ENCODE results near the gene SMIM43.
"Not testable (repeated sequence)": the region's sequence is repeated elsewhere in the genome, so short reads cannot be mapped to it uniquely, and the experiment has no call there.

Gene SMIM43

DNA sequence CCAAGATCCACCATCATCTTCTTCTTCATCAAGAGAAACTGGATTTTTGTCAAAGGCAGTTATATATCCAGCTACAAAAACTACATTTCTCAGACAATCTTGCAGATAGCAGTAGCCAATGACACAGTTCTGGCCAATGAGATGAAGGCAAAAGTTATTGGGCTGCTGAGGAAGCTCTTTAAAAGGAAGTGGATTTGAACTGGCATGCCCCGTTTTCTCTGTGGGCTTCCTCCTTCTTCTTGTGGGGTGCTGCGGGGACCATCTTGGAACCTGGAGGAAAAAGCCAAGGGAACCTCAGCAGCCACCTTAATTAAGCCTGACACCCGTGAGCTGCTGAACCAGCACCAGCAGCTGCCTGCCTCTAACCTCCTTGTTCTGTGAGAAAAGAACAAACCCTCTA, 4.8 kb downstream of the SMIM43 start:
- no peak for TF ChIP-seq CTCF (IDR thresholded peaks at IDR 0.05; ENCODE audit: control insufficient read depth, extremely low read depth, insufficient read depth)
- H3K4me3 ChIP-seq (ENCODE audit: low read depth, low read length), result no peak overlapping the region
- no peak for DNase-seq (ENCODE audit: low read depth)

DNA sequence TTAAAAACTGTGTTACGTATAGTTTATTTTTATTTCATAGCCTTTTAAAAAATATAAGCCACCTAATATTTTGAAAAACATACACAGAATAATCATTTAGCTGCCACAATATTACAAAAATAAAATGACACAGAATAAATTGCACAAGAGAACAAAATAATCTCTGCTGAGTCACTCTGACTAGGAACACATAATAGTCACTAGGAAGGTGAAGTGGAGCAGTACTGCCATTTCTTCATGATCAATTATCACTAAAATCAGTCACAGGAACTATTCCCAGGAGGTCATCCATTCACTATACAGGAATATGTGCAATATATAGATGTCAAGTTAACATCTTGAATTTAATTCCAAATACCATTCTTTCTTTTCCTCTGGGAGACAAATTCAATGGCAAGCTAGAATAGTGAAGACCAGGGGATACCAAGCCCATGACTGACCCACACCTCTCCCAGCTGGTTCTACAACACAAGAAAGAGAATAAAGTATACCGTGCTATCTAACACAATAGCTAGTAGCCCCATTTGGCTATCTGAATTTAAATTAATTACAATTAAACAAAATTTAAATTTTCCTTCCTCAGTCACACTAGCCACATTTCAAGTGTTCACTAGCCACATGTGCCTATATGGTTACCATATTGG, 5.9 kb downstream of the SMIM43 start:
- no peak for TF ChIP-seq CTCF (IDR thresholded peaks at IDR 0.05; ENCODE audit: control insufficient read depth, extremely low read depth, insufficient read depth)
- no peak for DNase-seq (ENCODE audit: low read depth)
- no peak overlapping the region for H3K4me3 ChIP-seq (ENCODE audit: low read depth, low read length)

GRCh38 chr4:121752142-121752541, 12.8 kb downstream of the SMIM43 start:
- not testable (repeated sequence) for H3K4me3 ChIP-seq (ENCODE audit: low read depth, low read length); DNase-seq (ENCODE audit: low read depth)

GRCh38 chr4:121749225-121749624, 15.7 kb downstream of the SMIM43 start:
- DNase-seq (ENCODE audit: low read depth), result no peak
- no peak for TF ChIP-seq CTCF (IDR thresholded peaks at IDR 0.05; ENCODE audit: control insufficient read depth, extremely low read depth, insufficient read depth)
- no peak overlapping the region for H3K4me3 ChIP-seq (ENCODE audit: low read depth, low read length)

- TF ChIP-seq CTCF (IDR thresholded peaks at IDR 0.05; ENCODE audit: control insufficient read depth, extremely low read depth, insufficient read depth), result no peak
- H3K4me3 ChIP-seq (ENCODE audit: low read depth, low read length), result no peak overlapping the region
- no peak for DNase-seq (ENCODE audit: low read depth)
Observed at GRCh38 chr4:121742794-121743193, 22.2 kb downstream of the SMIM43 start.

GRCh38 chr4:121741751-121742150, 23.2 kb downstream of the SMIM43 start:
- H3K4me3 ChIP-seq (ENCODE audit: low read depth, low read length), result no peak overlapping the region
- TF ChIP-seq CTCF (IDR thresholded peaks at IDR 0.05; ENCODE audit: control insufficient read depth, extremely low read depth, insufficient read depth), result no peak
- peak; percentile 27 for DNase-seq (ENCODE audit: low read depth)

GRCh38 chr4:121740796-121741409, 24.1 kb downstream of the SMIM43 start:
- no peak for DNase-seq (ENCODE audit: low read depth)
- H3K4me3 ChIP-seq (ENCODE audit: low read depth, low read length), result no peak overlapping the region
- no peak for TF ChIP-seq CTCF (IDR thresholded peaks at IDR 0.05; ENCODE audit: control insufficient read depth, extremely low read depth, insufficient read depth)
